ENCODE results near the gene HS6ST2. TPM values are rescaled to one million over a fixed set of nuclear protein-coding genes. Genes with fewer than 3 reads are reported as not detected.

HS6ST2 gene
- total RNA-seq, 1 donor from 2014 or later = 35.8 TPM

GRCh38 chrX:132742246-132742645 is 216.2 kb downstream of the HS6ST2 start:
- no peak overlapping the region for H3K4me3 Mint-ChIP-seq
- no peak for TF ChIP-seq CTCF (conservative IDR thresholded peaks at IDR 0.05)
- no peaks in the 10 kb centered on the region for H3K27me3 Mint-ChIP-seq
- DNase-seq (ENCODE audit: extremely low spot score, unreplicated experiment) = no peak
- H3K36me3 Mint-ChIP-seq = no peaks in the 10 kb centered on the region
- H3K4me1 Mint-ChIP-seq (ENCODE audit: unreplicated experiment) = peaks cover 24% of the 10 kb centered on the region
- no peaks in the 10 kb centered on the region for H3K9me3 Mint-ChIP-seq
- no peak overlapping the region for H3K27ac Mint-ChIP-seq

GRCh38 chrX:132741689-132742088 is 216.7 kb downstream of the HS6ST2 start:
- Mint-ChIP-seq H3K36me3 (no peaks in the 10 kb centered on the region), H3K4me3 (no peak overlapping the region), H3K4me1 (ENCODE audit: unreplicated experiment) (peaks cover 24% of the 10 kb centered on the region), H3K27me3 (no peaks in the 10 kb centered on the region), H3K27ac (no peak overlapping the region), H3K9me3 (no peaks in the 10 kb centered on the region)
- DNase-seq (ENCODE audit: extremely low spot score, unreplicated experiment) = no peak
- no peak for TF ChIP-seq CTCF (conservative IDR thresholded peaks at IDR 0.05)

- H3K4me3 Mint-ChIP-seq = no peak overlapping the region
- no peaks in the 10 kb centered on the region for H3K27me3 Mint-ChIP-seq
- no peaks in the 10 kb centered on the region for H3K36me3 Mint-ChIP-seq
- peak; percentile 86 for TF ChIP-seq CTCF (conservative IDR thresholded peaks at IDR 0.05)
- H3K9me3 Mint-ChIP-seq = no peaks in the 10 kb centered on the region
- no peak overlapping the region for H3K27ac Mint-ChIP-seq
- no peak for DNase-seq (ENCODE audit: extremely low spot score, unreplicated experiment)
- H3K4me1 Mint-ChIP-seq (ENCODE audit: unreplicated experiment) = peaks cover 24% of the 10 kb centered on the region
Observed at GRCh38 chrX:132740316-132741123, 217.9 kb downstream of the HS6ST2 start.

- Mint-ChIP-seq H3K9me3 (no peaks in the 10 kb centered on the region), H3K27ac (peak overlapping the region; percentile 74), H3K27me3 (no peaks in the 10 kb centered on the region), H3K36me3 (peaks cover 3% of the 10 kb centered on the region), H3K4me3 (peak overlapping the region; percentile 60), H3K4me1 (ENCODE audit: unreplicated experiment) (peaks cover 21% of the 10 kb centered on the region)
- no peak for TF ChIP-seq CTCF (conservative IDR thresholded peaks at IDR 0.05)
- no peak for DNase-seq (ENCODE audit: extremely low spot score, unreplicated experiment)
Observed at GRCh38 chrX:132738951-132739350, 219.5 kb downstream of the HS6ST2 start.

- no peak overlapping the region for H3K27ac Mint-ChIP-seq
- no peaks in the 10 kb centered on the region for H3K27me3 Mint-ChIP-seq
- no peak for DNase-seq (ENCODE audit: extremely low spot score, unreplicated experiment)
- no peaks in the 10 kb centered on the region for H3K9me3 Mint-ChIP-seq
- TF ChIP-seq CTCF (conservative IDR thresholded peaks at IDR 0.05) = no peak
- no peak overlapping the region for H3K4me3 Mint-ChIP-seq
- peaks cover 21% of the 10 kb centered on the region for H3K4me1 Mint-ChIP-seq (ENCODE audit: unreplicated experiment)
- peaks cover 3% of the 10 kb centered on the region for H3K36me3 Mint-ChIP-seq
Observed at GRCh38 chrX:132737743-132738142, 220.7 kb downstream of the HS6ST2 start.

Measured in type B pancreatic cell (in vitro differentiated cells).